Measurements from ENCODE around the gene ZDHHC14.

The ZDHHC14 gene

DNA sequence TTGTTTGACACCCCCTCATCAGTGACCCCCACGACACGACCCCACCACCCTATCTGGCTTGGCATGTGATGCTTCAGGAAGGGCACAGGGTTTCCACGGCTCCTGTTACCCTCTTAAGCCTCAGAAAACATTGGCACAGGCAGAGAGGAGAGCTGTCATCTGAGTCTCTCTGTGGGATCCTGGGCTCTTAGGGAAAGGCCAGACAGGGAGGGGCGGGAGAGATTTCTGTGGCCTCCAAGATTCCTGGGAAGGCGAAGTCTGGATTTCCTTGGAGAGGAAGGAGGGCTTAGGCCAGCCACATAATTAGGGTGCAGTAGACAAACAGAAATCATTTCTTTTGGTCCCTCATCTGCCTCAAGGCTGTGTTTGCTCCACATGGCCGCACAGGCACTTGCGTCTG lies 250.4 kb downstream of the ZDHHC14 start:
- Histone ChIP-seq H4K20me1 (no peaks in the 10 kb centered on the region), H3K27ac (peak overlapping the region; percentile 59), H3K4me3 (no peak overlapping the region), H3K36me3 (no peaks in the 10 kb centered on the region), H3K9ac (no peak overlapping the region), H3K27me3 (no peaks in the 10 kb centered on the region), H3K4me1 (peaks cover 29% of the 10 kb centered on the region), H3K4me2 (peak overlapping the region; percentile 74), H3K9me3 (no peaks in the 10 kb centered on the region)
- TF ChIP-seq Cebpa-rat (IDR thresholded peaks at IDR 0.05): no peak

DNA sequence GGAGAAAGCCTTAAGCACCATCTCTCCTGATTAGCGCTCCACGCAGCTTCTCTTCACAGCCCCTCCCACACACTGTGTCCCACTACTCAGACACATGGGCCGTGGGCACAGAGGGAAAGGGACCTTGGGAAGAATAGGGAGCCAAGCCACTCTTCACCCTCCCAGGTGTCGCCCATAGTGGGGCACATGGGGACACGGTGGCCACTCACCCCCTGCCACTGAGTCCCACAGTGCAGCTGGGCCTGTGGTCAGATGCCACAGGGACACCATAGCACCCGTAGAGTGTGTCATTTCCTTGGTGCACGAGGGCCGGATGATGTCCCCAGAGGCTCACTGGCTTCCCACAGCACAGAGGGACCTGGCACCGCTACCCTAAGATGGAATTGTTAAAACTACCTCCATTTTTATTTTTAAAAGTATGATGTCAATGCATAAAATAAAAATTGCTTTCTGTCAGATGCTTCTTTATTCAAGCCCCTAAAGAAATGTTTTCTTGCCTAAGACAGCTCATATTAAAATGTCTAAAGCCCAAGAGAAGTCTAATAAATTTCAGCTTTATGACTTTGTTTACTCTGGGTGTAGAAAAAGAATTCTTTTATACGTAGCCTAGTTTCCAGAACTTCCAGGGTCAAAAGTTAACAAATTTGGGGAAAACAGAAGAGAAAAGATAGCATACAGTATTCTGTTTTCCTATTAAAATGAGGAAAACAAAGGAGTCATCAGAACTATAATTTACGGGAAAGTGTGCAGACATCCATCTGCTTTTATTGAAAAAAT lies 251.0 kb downstream of the ZDHHC14 start:
- H3K9me3 ChIP-seq: no peaks in the 10 kb centered on the region
- H3K9ac ChIP-seq: no peak overlapping the region
- H3K4me2 ChIP-seq: peak overlapping the region; percentile 74
- H3K36me3 ChIP-seq: no peaks in the 10 kb centered on the region
- H3K27ac ChIP-seq: peak overlapping the region; percentile 59
- no peaks in the 10 kb centered on the region for H4K20me1 ChIP-seq
- H3K27me3 ChIP-seq: no peaks in the 10 kb centered on the region
- H3K4me1 ChIP-seq: peaks cover 29% of the 10 kb centered on the region
- no peak for TF ChIP-seq Cebpa-rat (IDR thresholded peaks at IDR 0.05)
- H3K4me3 ChIP-seq: no peak overlapping the region

- H3K27me3 ChIP-seq: no peaks in the 10 kb centered on the region
- H3K9ac ChIP-seq: no peak overlapping the region
- H3K4me2 ChIP-seq: no peak overlapping the region
- H3K36me3 ChIP-seq: no peaks in the 10 kb centered on the region
- no peak overlapping the region for H3K4me3 ChIP-seq
- no peak overlapping the region for H3K27ac ChIP-seq
- peaks cover 29% of the 10 kb centered on the region for H3K4me1 ChIP-seq
- H4K20me1 ChIP-seq: no peaks in the 10 kb centered on the region
- no peak for TF ChIP-seq Cebpa-rat (IDR thresholded peaks at IDR 0.05)
- no peaks in the 10 kb centered on the region for H3K9me3 ChIP-seq
Observed at GRCh38 chr6:157632821-157633220, 251.8 kb downstream of the ZDHHC14 start.

DNA sequence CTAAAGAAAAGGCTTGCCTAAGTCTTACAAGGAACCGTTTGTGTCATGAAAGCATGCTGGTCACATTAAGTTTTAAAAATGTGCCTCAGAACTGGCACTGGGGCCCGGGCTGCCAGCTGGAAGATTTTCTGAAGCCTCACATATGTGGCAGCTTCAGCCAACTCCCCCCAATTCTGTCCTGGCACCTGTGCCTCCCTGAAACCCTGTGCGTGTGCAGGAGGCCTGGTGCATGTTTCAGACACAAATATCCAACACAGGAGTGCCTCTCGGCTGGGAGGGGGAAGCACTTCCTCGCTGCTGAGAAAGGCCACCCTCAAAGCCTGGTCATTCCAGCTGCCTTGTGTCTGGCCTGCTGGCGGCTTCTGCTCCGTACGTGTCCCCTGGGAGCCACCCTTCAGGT lies 253.6 kb downstream of the ZDHHC14 start:
- Histone ChIP-seq H3K9ac (no peak overlapping the region), H3K27ac (no peak overlapping the region), H4K20me1 (no peaks in the 10 kb centered on the region), H3K4me1 (peaks cover 29% of the 10 kb centered on the region), H3K27me3 (no peaks in the 10 kb centered on the region), H3K9me3 (no peaks in the 10 kb centered on the region), H3K36me3 (no peaks in the 10 kb centered on the region), H3K4me2 (no peak overlapping the region), H3K4me3 (no peak overlapping the region)
- no peak for TF ChIP-seq Cebpa-rat (IDR thresholded peaks at IDR 0.05)

GRCh38 chr6:157635388-157636244 lies 254.6 kb downstream of the ZDHHC14 start:
- Histone ChIP-seq H3K4me2 (no peak overlapping the region), H3K4me1 (peaks cover 35% of the 10 kb centered on the region), H3K9me3 (no peaks in the 10 kb centered on the region), H4K20me1 (no peaks in the 10 kb centered on the region), H3K27me3 (no peaks in the 10 kb centered on the region), H3K36me3 (no peaks in the 10 kb centered on the region), H3K27ac (no peak overlapping the region), H3K9ac (no peak overlapping the region), H3K4me3 (no peak overlapping the region)
- TF ChIP-seq Cebpa-rat (IDR thresholded peaks at IDR 0.05): no peak

GRCh38 chr6:157637516-157637915 lies 256.5 kb downstream of the ZDHHC14 start:
- Histone ChIP-seq H3K27ac (no peak overlapping the region), H3K9me3 (no peaks in the 10 kb centered on the region), H3K4me3 (no peak overlapping the region), H3K4me2 (no peak overlapping the region), H3K27me3 (no peaks in the 10 kb centered on the region), H3K9ac (no peak overlapping the region), H3K4me1 (peaks cover 28% of the 10 kb centered on the region), H3K36me3 (no peaks in the 10 kb centered on the region), H4K20me1 (no peaks in the 10 kb centered on the region)
- no peak for TF ChIP-seq Cebpa-rat (IDR thresholded peaks at IDR 0.05)

DNA sequence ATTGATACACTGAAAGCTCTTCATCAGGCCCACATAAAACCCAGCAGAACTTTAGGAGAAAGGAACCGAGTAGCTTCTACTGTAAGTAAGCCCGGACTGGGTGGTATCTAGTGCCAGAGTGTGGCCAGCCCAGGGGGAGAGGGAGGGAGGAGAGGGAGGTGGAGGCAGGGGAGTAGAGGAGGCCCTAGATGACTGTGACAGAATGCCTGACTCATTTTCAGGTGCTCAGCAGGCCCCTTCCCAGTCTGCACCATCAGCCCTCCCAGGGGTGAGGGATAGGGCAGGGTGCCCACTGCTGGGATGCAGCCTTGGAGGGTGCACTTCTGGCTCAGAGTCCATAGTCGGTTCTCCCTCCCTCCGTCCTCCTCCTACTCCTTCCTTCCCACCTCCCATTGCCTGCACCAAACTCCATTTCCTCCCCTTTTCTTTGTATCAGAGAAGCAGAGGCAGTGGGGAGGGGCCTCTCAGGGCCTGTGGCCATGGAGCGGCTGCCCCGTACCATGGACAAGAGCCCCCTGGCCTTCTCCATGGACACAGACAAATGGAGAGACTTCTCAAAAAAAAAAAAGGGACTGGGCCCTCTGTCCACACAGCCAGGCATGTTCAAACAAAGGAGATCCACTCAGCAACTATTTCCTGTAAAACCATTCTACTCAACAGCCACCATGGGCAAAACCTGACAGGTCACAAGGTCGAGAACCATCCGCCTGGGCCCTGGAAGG lies 257.1 kb downstream of the ZDHHC14 start:
- no peaks in the 10 kb centered on the region for H4K20me1 ChIP-seq
- TF ChIP-seq Cebpa-rat (IDR thresholded peaks at IDR 0.05): no peak
- H3K4me1 ChIP-seq: peaks cover 34% of the 10 kb centered on the region
- H3K9me3 ChIP-seq: no peaks in the 10 kb centered on the region
- H3K9ac ChIP-seq: no peak overlapping the region
- no peak overlapping the region for H3K27ac ChIP-seq
- H3K4me3 ChIP-seq: no peak overlapping the region
- H3K36me3 ChIP-seq: no peaks in the 10 kb centered on the region
- no peaks in the 10 kb centered on the region for H3K27me3 ChIP-seq
- no peak overlapping the region for H3K4me2 ChIP-seq

GRCh38 chr6:157638779-157639178 lies 257.8 kb downstream of the ZDHHC14 start:
- H3K27ac ChIP-seq: no peak overlapping the region
- no peaks in the 10 kb centered on the region for H3K36me3 ChIP-seq
- H4K20me1 ChIP-seq: no peaks in the 10 kb centered on the region
- H3K27me3 ChIP-seq: no peaks in the 10 kb centered on the region
- TF ChIP-seq Cebpa-rat (IDR thresholded peaks at IDR 0.05): no peak
- H3K9ac ChIP-seq: no peak overlapping the region
- H3K4me2 ChIP-seq: no peak overlapping the region
- H3K4me3 ChIP-seq: no peak overlapping the region
- H3K4me1 ChIP-seq: peaks cover 35% of the 10 kb centered on the region
- H3K9me3 ChIP-seq: no peaks in the 10 kb centered on the region

DNA sequence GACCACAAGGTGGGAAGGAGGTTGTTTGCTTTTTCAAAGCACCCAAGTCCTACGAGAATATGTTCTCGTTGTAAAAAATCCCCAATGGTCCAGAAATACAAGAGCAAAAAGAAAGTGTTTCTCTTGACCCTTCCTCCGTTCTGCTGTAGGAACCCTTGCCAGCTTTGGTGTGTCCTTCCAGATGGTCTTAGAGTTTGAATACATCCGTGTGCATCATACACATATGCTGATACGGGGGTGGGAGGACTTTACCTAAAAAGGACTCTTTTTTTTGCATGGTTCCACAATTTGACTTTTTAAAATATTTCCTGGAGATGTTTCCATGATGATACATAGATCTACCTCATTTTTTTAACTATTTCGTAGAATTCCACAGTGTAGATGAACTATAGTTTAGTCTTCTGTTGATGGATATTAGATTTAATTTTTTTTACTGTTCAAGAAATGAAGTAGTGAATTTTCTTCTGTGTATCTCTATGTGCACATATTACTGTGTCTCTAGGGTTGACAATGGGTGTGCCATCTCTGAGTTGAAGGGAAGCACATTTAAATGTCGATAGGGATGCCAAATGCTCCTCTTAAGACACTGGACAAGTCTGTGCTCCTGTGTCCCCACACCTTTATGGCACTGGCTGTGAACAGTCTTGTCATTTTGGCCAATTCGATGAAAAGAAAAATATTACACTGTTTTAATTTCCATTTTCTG lies 259.9 kb downstream of the ZDHHC14 start:
- Histone ChIP-seq H3K27me3 (no peaks in the 10 kb centered on the region), H3K36me3 (no peaks in the 10 kb centered on the region), H3K9me3 (no peaks in the 10 kb centered on the region), H4K20me1 (no peaks in the 10 kb centered on the region), H3K4me3 (no peak overlapping the region), H3K9ac (no peak overlapping the region), H3K27ac (no peak overlapping the region), H3K4me1 (peaks cover 56% of the 10 kb centered on the region), H3K4me2 (peak overlapping the region; percentile 72)
- TF ChIP-seq Cebpa-rat (IDR thresholded peaks at IDR 0.05): no peak
